ENCODE measurements around the gene CDC42SE2.

Gene CDC42SE2

GRCh38 chr5:131441184-131441583, 177.3 kb downstream of the CDC42SE2 start:
- DNase-seq (ENCODE audit: low spot score) = no peak

Measured in RKO (cell line).